ENCODE data around the gene CHD1L. TPM values are rescaled to one million over a fixed set of nuclear protein-coding genes. Genes with fewer than 3 reads are reported as not detected.
"Not testable (repeated sequence)": the region's sequence is repeated elsewhere in the genome, so short reads cannot be mapped to it uniquely, and the experiment has no call there.

The CHD1L gene
- 10 to 100 TPM; 70.0 to 70.9 TPM for total RNA-seq

DNA sequence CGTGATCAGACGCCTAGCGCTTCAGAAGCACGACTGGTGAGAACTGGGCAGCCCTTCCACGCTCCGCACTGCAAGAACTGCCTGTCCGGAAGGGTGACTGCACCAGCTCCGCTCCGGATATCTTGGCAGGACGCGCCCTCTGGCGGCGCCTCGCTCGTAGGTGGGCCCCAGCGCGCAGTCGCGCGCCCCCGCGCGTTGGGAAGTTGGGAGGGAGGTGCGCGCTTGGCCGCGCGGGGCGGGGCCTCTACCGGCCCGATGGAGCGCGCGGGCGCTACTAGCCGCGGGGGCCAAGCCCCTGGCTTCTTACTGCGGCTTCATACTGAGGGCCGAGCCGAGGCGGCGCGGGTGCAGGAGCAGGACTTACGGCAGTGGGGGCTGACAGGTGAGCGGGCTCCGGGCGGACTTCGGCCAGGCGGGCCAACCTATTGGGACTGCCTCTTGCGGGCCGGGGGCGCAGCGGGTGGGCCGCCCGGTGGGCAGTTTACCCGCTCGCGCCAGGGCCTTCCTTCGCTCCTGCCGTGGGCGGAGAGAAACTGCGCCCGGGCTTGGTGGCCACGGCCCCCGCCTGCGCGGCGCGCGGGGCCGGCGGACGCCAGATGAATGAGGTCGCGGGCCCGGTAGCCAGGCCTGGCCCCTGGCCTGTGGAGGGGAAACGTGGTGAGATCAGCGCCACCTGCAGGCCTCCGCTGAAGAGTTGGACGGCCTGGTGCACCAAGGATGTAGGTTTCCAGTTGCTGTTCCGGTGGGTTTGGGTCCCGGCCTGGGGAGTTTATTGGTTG lies at the start of gene CHD1L:
TSS of gene CHD1L (plus strand) at position 236 of the 779 bp plus-strand sequence. CDS start at position 256, 20 bp downstream.
- ChIA-PET CTCF (interaction anchor here (0.6 to 3.9 kb wide), 22 partner anchors 10 to 865 kb away, joined by 3 to 65 read pairs (median 4); partner anchors contain the start of genes FMO5 and PRKAB2), POLR2A (interaction anchor here (0.8 to 5.0 kb wide), 7 partner anchors 10 to 796 kb away, joined by 3 to 59 read pairs (median 5); partner anchors contain the start of genes FMO5 and PRKAB2)
- peak within 1 kb of the TSS; percentile 95 for H3K4me3 Mint-ChIP-seq
- H3K27me3 Mint-ChIP-seq, result peaks cover 3% of the 10 kb centered on the region
- peak within 1 kb of the TSS; percentile 83 for H3K27ac Mint-ChIP-seq
- peak; percentile 95 for DNase-seq
- H3K9me3 Mint-ChIP-seq, result no peaks in the 10 kb centered on the region
- peaks cover 21% of the 10 kb centered on the region for H3K36me3 Mint-ChIP-seq (ENCODE audit: low read depth)
- peaks cover 43% of the 10 kb centered on the region for H3K4me1 Mint-ChIP-seq

DNA sequence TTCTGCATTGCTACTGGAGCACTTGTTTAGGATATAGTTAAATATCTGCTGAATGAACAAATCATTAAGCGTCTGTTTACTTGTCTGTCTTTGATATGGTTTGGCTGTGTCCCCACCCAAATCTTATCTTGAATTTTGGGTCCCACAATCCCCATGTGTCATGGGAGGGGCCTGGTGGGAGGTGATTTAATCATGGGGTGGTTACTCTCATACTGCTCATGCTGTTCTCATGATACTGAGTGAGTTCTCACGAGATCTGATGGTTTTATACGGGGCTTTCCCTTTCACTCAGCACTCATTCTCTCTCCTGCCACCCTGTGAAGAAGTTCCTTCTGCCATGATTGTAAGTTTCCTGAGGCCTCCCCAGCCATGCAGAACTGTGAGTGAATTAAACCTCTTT lies 45.2 kb upstream of the CHD1L start:
- H3K27ac Mint-ChIP-seq; CTCF ChIA-PET; H3K4me3 Mint-ChIP-seq; H3K4me1 Mint-ChIP-seq; H3K27me3 Mint-ChIP-seq; H3K36me3 Mint-ChIP-seq (ENCODE audit: low read depth); POLR2A ChIA-PET; H3K9me3 Mint-ChIP-seq; DNase-seq: not testable (repeated sequence)

DNA sequence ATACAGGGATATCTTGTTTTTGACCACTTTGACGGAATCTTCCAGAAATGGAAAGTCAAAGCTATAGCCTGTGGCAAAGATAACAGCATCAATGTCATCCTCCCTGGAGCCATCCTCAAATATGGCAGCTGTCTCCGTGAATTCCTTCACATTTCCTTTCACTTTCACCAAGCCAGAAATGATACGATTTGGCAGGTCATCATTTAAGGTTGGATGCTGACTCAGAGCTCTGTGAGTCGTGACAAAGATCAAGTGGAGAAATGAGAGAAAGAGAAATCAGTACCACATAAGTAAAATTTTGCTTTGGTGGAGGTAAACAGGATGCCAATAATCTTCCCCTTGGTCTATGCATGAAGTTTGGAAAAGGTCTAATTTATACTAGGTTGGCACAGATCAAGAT lies 41.2 kb upstream of the CHD1L start:
- Mint-ChIP-seq H3K9me3 (no peaks in the 10 kb centered on the region), H3K36me3 (ENCODE audit: low read depth) (no peaks in the 10 kb centered on the region), H3K4me1 (peaks cover 7% of the 10 kb centered on the region), H3K27ac (no peak overlapping the region), H3K27me3 (no peaks in the 10 kb centered on the region), H3K4me3 (no peak overlapping the region)
- no peak for DNase-seq
- ChIA-PET POLR2A (interaction anchor here (1.5 kb wide), 1 partner anchor 15 kb away, joined by 3 read pairs; no protein-coding TSS in a partner anchor), CTCF (interaction anchor here (1.0 kb wide), 1 partner anchor 28 kb away, joined by 4 read pairs; no protein-coding TSS in a partner anchor)

DNA sequence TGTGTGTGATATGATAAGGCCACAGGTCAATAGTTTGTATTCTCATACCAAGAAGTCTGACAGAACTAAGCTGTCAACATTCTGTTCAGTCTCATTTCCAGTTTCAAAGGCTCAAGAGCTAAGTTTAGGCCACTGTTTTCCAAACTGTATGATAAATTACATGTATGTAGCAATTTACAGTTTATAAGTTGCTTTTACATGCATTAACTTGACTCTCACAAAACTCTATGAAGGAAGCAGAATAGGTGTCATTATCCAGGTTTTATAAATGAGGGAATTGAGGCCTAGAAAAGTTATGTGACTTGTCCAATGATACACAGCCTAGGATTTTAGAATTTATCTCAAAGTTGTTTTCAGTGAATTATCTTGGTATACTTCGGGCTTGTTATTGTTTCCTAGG lies 40.7 kb upstream of the CHD1L start:
- DNase-seq, result no peak
- ChIA-PET CTCF (interaction anchor here (1.0 kb wide), 1 partner anchor 29 kb away, joined by 4 read pairs; no protein-coding TSS in a partner anchor), POLR2A (interaction anchor here (1.5 kb wide), 1 partner anchor 15 kb away, joined by 3 read pairs; no protein-coding TSS in a partner anchor)
- no peak overlapping the region for H3K27ac Mint-ChIP-seq
- no peaks in the 10 kb centered on the region for H3K9me3 Mint-ChIP-seq
- H3K27me3 Mint-ChIP-seq, result no peaks in the 10 kb centered on the region
- peaks cover 7% of the 10 kb centered on the region for H3K4me1 Mint-ChIP-seq
- H3K4me3 Mint-ChIP-seq, result no peak overlapping the region
- H3K36me3 Mint-ChIP-seq (ENCODE audit: low read depth), result no peaks in the 10 kb centered on the region

DNA sequence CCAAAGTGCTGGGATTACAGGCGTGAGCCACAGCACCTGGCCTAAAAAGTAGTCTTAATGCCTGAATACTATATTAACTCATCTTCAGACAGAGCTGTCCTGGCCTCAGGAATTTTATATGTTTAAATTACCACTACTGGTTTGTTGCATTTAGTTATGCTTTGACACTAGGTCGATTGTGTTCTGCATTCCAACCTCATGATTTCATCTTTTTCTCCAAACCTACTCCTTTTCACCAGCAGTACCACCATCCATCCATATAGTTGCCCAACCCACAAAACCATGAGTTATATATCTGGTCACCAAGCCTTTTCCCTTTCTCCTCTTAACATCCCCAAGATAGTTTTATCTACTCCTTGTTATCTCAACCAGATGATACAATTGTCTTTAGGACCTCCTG lies 39.9 kb upstream of the CHD1L start:
- DNase-seq, result no peak
- H3K27me3 Mint-ChIP-seq, result no peaks in the 10 kb centered on the region
- peaks cover 6% of the 10 kb centered on the region for H3K4me1 Mint-ChIP-seq
- POLR2A ChIA-PET, result no interaction called here
- H3K4me3 Mint-ChIP-seq, result no peak overlapping the region
- CTCF ChIA-PET, result no interaction called here
- no peak overlapping the region for H3K27ac Mint-ChIP-seq
- H3K9me3 Mint-ChIP-seq, result no peaks in the 10 kb centered on the region
- no peaks in the 10 kb centered on the region for H3K36me3 Mint-ChIP-seq (ENCODE audit: low read depth)

DNA sequence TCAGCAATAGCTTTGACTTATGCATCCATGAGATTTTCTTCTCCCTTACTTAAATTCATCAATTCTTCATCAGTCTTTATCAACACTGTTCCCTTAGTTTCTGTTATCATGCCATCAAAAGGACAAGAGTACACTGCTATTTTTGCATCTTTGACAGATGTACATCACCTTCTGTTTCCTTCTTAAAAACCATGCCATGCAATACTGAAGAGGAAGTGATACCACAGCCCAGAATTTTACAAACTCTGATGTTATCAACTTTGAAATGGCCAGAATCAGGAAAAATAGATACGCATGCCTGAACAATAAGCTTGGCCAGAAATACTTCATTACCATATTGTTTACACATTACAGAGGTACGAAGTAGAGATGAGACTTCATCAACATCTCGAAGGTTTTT lies 38.4 kb upstream of the CHD1L start:
- H3K27me3 Mint-ChIP-seq, result no peaks in the 10 kb centered on the region
- no peak overlapping the region for H3K4me3 Mint-ChIP-seq
- no peaks in the 10 kb centered on the region for H3K36me3 Mint-ChIP-seq (ENCODE audit: low read depth)
- ChIA-PET POLR2A (no interaction called here), CTCF (no interaction called here)
- no peak overlapping the region for H3K27ac Mint-ChIP-seq
- no peak for DNase-seq
- peaks cover 6% of the 10 kb centered on the region for H3K4me1 Mint-ChIP-seq
- no peaks in the 10 kb centered on the region for H3K9me3 Mint-ChIP-seq

DNA sequence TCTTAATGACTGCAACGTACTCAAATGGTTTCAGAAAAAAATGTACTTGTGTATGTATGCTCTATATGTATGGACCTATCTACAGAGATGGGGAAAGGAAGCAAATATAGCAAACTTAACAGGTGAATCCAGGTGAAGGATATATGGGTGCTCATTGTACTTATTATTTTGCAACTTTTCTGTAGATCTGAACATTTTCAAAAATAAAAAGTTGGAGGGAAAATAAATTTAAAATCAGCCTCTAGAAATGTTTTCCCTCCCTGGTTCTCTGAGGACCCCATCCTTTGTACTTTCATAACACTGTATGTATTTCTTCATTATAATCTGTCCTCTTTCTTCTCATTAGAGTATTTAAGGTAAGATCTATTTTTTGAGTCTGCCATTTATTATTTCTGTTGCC lies 35.3 kb upstream of the CHD1L start:
- Mint-ChIP-seq H3K4me3 (no peak overlapping the region), H3K9me3 (no peaks in the 10 kb centered on the region), H3K27me3 (no peaks in the 10 kb centered on the region), H3K36me3 (ENCODE audit: low read depth) (no peaks in the 10 kb centered on the region), H3K27ac (no peak overlapping the region), H3K4me1 (peaks cover 2% of the 10 kb centered on the region)
- POLR2A ChIA-PET, result no interaction called here
- CTCF ChIA-PET, result no interaction called here
- no peak for DNase-seq

DNA sequence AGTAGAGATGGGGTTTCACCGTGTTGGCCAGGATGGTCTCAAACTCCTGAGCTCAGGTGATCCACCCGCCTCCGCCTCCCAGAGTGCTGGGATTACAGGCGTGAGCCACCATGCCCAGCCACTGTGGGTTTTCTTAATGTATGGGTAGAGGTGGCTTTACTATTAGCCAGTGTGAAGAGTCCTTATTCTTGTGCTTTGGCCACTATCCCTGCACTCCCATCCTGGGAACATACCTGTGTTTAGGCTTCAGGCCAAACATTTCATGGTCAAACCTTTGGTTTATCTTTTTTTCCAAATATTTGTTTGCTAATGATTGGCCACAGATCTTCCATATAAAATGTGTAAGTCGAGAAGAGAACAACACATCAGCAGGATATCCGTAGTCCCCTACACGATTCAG lies 33.9 kb upstream of the CHD1L start:
- Mint-ChIP-seq H3K9me3 (no peaks in the 10 kb centered on the region), H3K27me3 (no peaks in the 10 kb centered on the region), H3K4me1 (peaks cover 2% of the 10 kb centered on the region), H3K27ac (no peak overlapping the region), H3K36me3 (ENCODE audit: low read depth) (no peaks in the 10 kb centered on the region), H3K4me3 (no peak overlapping the region)
- CTCF ChIA-PET, result no interaction called here
- DNase-seq, result no peak
- POLR2A ChIA-PET, result no interaction called here

DNA sequence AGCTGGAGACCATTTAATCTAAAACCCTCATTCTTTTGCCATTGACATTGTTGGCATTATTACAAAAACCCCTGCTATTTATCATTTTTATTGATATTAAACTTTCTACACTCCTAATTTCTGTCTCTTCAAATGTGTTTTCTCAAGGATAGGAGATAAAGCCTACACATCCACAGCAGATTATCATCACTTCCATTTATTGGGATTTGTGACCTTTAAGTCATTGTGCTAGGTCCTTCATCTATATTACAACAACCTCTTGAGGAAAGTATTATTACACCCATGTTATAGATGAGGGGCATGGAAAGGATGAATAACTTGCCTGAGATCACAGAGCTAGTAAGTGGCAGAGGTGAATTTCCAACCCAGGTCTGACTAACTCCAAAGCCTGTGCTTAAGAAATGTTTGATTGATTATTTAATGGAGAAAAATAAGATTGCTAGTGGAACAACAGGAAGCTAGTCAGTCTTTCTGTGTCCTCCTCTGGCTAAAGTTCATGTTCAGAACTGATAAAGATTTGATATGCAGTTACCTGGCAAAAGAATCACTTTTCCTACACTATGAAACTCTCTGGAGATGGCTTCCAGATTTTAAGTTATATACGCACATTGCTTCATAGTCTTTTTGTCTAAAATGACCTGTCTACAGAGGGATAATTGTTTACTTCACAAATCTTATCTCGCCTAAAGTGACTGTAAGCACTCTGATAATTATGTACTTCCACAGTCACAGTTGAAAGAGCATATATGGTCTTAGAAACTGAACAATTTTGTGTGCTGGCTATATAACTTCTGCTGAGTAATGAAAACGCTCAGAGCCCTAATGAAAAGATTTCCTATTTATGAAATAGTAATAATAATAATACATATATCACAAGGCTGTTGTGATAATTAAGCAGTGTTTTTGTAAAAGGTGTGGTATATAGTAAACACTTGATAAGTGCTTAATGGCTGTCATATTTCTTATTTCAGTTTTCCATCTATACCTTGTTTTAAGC lies 32.4 kb upstream of the CHD1L start:
- no peak for DNase-seq
- H3K27me3 Mint-ChIP-seq, result no peaks in the 10 kb centered on the region
- no peaks in the 10 kb centered on the region for H3K4me1 Mint-ChIP-seq
- no peaks in the 10 kb centered on the region for H3K36me3 Mint-ChIP-seq (ENCODE audit: low read depth)
- no peak overlapping the region for H3K27ac Mint-ChIP-seq
- no peak overlapping the region for H3K4me3 Mint-ChIP-seq
- ChIA-PET CTCF (no interaction called here), POLR2A (no interaction called here)
- H3K9me3 Mint-ChIP-seq, result no peaks in the 10 kb centered on the region

DNA sequence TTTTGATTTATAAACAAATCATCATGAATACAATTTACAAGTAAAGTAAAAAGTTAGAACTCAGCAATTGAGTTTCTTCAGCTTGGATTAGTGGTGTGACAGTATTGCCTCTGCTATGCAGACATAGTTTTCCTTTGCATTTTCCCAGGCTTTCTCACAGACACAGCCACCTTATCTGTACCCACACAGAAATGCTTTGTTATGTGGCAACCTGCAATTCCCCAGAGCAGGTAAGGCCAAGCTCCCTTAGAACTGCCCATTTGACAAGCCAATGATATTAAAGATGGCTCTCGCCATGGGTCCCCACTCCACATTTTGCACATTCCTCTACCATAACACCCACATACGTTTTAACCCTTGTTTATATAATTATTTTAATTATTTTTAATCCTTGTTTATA lies 31.5 kb upstream of the CHD1L start:
- Mint-ChIP-seq H3K9me3 (no peaks in the 10 kb centered on the region), H3K27ac (no peak overlapping the region), H3K4me3 (no peak overlapping the region), H3K27me3 (no peaks in the 10 kb centered on the region), H3K36me3 (ENCODE audit: low read depth) (no peaks in the 10 kb centered on the region), H3K4me1 (no peaks in the 10 kb centered on the region)
- ChIA-PET POLR2A (no interaction called here), CTCF (no interaction called here)
- DNase-seq, result no peak

DNA sequence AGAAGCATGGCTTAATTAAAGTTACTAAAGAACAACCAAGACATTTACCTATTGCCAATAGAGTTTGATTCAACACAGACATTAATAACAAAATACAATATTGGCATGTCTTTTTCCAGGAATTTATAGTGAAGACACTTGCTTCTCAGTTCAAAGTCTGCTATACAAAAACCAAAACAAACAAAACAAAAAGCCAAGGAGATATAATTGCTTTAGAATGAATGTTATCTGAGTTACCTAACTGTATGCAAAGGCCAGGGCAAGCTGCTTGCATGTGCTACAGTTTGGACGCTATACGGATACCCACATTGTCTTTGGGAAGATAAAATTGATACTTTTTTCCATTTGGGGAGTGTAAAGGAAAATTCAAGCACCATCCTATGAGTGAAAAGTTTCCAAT lies 30.9 kb upstream of the CHD1L start:
- Mint-ChIP-seq H3K4me1 (no peaks in the 10 kb centered on the region), H3K9me3 (no peaks in the 10 kb centered on the region), H3K27me3 (no peaks in the 10 kb centered on the region), H3K4me3 (no peak overlapping the region), H3K36me3 (ENCODE audit: low read depth) (no peaks in the 10 kb centered on the region), H3K27ac (no peak overlapping the region)
- DNase-seq, result no peak
- CTCF ChIA-PET, result no interaction called here
- POLR2A ChIA-PET, result no interaction called here

DNA sequence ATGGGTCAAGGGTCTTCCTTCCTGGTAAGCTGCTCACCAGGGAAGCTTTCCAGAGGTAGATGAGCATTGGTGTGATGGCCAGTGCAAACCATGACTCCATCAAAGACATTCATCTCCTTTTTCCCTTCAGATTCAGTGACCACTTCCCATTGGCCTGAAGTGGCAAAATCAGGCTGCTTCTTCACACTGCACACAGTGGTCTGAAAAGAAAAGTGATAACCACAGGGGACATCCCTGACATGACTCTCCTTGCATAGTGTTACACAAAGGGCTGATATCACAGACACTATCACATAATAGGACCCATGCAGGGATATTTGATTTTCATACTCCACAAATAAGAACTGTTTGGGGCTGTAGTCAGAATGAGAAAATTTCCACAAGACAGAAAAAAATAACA lies 29.2 kb upstream of the CHD1L start:
- H3K9me3 Mint-ChIP-seq, result no peaks in the 10 kb centered on the region
- no peak overlapping the region for H3K27ac Mint-ChIP-seq
- CTCF ChIA-PET, result no interaction called here
- H3K36me3 Mint-ChIP-seq (ENCODE audit: low read depth), result no peaks in the 10 kb centered on the region
- POLR2A ChIA-PET, result no interaction called here
- DNase-seq, result no peak
- H3K4me1 Mint-ChIP-seq, result no peaks in the 10 kb centered on the region
- no peak overlapping the region for H3K4me3 Mint-ChIP-seq
- H3K27me3 Mint-ChIP-seq, result no peaks in the 10 kb centered on the region

DNA sequence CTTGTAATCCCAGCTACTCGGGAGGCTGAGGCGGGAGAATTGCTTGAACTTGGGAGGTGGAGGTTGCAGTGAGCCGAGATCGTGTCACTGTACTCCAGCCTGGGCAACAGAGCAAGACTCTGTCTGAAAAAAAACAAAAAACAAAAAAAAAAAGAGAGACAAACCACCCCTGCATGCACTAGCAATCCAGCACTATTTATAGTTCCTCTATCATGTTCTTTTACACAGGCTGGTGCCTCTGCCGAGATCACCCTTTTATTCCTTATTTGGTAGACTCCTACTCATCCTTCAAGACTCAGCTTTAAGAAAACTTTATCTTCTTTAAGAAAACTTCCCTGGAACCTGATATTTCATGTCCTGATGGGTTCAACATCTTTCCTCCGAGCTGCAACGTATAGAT lies 28.2 kb upstream of the CHD1L start:
- H3K27ac Mint-ChIP-seq, result no peak overlapping the region
- DNase-seq, result no peak
- H3K9me3 Mint-ChIP-seq, result no peaks in the 10 kb centered on the region
- POLR2A ChIA-PET, result no interaction called here
- no peaks in the 10 kb centered on the region for H3K27me3 Mint-ChIP-seq
- no peaks in the 10 kb centered on the region for H3K4me1 Mint-ChIP-seq
- no peak overlapping the region for H3K4me3 Mint-ChIP-seq
- H3K36me3 Mint-ChIP-seq (ENCODE audit: low read depth), result no peaks in the 10 kb centered on the region
- CTCF ChIA-PET, result no interaction called here
